ENCODE data around the gene ELOVL6. TPM values are rescaled to one million over a fixed set of nuclear protein-coding genes. Genes with fewer than 3 reads are reported as not detected.

ELOVL6 gene
- polyA plus RNA-seq, 3 donors = 29.9 to 37.4 (median 31.7) TPM

- no peak for DNase-seq (ENCODE audit: extremely low read depth in 1 of 11, low read depth in 9 of 11, low spot score in 4 of 11)
Measured at GRCh38 chr4:110135523-110135922, 62.9 kb downstream of the ELOVL6 start.

DNA sequence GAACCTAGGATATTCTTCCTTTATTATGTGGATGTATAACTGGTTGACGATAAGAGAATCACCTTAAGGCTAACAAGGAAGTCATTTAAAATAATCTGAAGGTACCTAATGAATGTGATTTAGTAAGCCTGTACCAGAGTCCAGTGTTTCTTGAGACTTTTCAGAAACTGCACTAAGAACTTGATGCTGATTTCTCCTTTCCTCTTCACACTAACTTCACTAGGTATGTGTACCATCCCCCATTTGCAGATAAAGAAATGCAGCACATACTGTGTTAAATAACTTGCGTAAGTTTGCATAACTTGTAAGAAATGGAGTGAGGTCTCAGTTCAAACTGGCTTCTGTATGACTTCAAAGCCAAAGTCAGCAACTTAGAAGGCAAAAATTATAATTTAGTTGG lies 63.3 kb downstream of the ELOVL6 start:
- DNase-seq (ENCODE audit: extremely low read depth in 1 of 11, low read depth in 9 of 11, low spot score in 4 of 11) = no peak

GRCh38 chr4:110134269-110134869 lies 64.0 kb downstream of the ELOVL6 start:
- DNase-seq (ENCODE audit: extremely low read depth in 1 of 11, low read depth in 9 of 11, low spot score in 4 of 11) = no peak

DNA sequence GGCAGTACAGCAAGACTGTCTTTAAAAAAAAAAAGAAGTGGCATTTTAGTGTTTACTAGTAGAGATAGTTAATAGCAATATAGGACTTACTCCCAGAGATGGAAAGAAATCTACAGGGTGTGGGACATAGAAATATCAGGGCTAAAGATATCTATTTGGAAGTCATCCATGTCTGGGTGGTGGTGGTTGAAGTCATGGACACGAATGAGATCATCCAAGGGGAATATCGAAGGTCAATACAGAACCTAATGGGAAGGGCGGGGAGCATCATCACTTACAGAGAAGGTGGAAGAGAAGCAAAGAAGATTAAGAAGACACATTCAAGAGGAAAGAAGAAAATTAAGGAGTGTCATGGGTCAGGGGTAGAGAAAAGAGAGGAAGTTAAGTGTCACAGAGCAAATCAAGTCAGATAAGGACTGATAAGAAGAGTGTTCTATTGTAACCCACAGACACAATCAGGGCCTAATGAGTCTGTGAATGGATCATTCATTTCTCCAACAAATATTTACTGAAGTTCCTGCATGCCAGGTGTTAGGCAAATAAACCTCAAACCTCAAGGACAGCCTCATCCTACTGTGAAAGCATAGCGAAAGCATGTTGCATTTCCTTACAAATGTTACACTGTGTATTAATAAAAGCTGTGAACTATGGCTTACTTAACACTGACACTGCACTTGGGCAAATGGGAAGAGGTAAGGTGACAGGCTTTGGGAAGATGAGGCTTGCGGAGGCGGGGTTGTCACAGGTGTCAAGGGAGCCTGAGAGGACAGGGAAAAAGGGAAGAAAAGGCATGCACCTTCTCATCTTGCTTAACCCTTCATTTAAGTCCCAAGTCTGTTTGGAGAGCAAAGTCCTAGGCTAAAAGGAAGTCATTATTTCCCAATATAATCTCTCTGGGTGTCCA lies 65.3 kb downstream of the ELOVL6 start:
- DNase-seq (ENCODE audit: extremely low read depth in 1 of 11, low read depth in 9 of 11, low spot score in 4 of 11) = no peak

GRCh38 chr4:110131916-110132315 lies 66.5 kb downstream of the ELOVL6 start:
- DNase-seq (ENCODE audit: extremely low read depth in 1 of 11, low read depth in 9 of 11, low spot score in 4 of 11) = no peak

- DNase-seq (ENCODE audit: extremely low read depth in 1 of 11, low read depth in 9 of 11, low spot score in 4 of 11) = no peak
Measured at GRCh38 chr4:110130576-110131358, 67.6 kb downstream of the ELOVL6 start.

DNA sequence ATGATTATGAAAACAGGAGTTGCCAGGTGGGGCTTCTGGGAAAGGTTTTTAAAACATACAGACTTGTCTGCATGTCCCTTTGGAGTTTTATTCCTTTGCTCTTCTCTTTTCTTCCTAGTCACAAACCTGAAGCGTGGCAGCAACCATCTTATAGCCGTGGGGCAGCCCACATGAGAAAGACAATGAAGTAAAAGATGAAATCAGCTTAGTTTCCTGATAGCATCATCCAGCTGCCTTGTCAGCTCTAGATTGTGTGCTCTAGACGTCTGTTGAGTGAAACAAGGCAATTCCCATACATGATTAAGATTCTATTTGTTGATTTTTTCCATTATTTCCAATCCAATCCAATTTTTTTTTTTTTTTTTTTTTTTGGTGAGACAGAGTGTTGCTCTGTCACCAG lies 68.9 kb downstream of the ELOVL6 start:
- no peak for DNase-seq (ENCODE audit: extremely low read depth in 1 of 11, low read depth in 9 of 11, low spot score in 4 of 11)

- DNase-seq (ENCODE audit: extremely low read depth in 1 of 11, low read depth in 9 of 11, low spot score in 4 of 11) = no peak
Measured at GRCh38 chr4:110128472-110128919, 69.9 kb downstream of the ELOVL6 start.

GRCh38 chr4:110128029-110128428 lies 70.4 kb downstream of the ELOVL6 start:
- no peak for DNase-seq (ENCODE audit: extremely low read depth in 1 of 11, low read depth in 9 of 11, low spot score in 4 of 11)

DNA sequence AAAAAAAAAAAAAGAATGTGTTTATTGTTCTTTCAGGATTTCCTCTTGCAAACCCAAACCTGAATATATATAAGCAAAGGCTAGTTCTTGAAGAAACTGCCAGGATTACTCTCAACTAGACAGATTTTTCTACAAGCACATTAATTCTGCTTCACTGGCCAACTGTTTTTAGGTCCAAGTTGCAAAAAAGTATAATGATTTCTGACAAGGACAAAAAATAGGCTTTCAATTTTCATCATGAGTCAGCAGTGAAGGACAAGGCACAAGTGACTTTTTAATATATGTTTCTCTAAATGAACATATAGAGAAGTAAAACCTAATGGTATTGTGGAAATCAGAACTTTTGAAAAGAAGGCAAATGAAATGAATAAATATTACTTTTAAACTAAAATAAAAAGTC lies 73.7 kb downstream of the ELOVL6 start:
- no peak for DNase-seq (ENCODE audit: extremely low read depth in 1 of 11, low read depth in 9 of 11, low spot score in 4 of 11)

- DNase-seq (ENCODE audit: extremely low read depth in 1 of 11, low read depth in 9 of 11, low spot score in 4 of 11) = no peak
Measured at GRCh38 chr4:110122201-110122600, 76.2 kb downstream of the ELOVL6 start.

GRCh38 chr4:110120506-110120905 lies 77.9 kb downstream of the ELOVL6 start:
- no peak for DNase-seq (ENCODE audit: extremely low read depth in 1 of 11, low read depth in 9 of 11, low spot score in 4 of 11)

GRCh38 chr4:110119880-110120279 lies 78.5 kb downstream of the ELOVL6 start:
- DNase-seq (ENCODE audit: extremely low read depth in 1 of 11, low read depth in 9 of 11, low spot score in 4 of 11) = no peak

DNA sequence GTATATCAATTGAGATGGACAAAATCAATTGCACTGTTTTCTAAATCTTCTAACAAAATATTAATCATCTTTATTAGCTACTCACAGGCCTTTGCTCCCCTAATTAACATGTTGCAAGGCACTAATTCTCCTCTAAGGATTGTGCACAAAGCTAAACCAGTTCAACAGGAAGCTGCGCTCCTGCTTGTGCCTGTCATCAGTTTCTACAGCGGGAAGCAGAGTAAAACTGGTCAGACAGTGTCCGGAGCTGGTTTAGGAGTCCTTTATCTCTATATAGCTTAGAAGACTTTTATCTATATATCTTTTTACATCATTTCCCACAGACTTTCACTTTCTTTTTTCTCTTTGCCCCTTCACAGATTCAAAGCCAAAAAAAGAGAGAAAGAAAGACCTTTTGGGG lies 79.1 kb downstream of the ELOVL6 start:
- DNase-seq (ENCODE audit: extremely low read depth in 1 of 11, low read depth in 9 of 11, low spot score in 4 of 11) = peak in 1 of 11 donors; percentile 20

DNA sequence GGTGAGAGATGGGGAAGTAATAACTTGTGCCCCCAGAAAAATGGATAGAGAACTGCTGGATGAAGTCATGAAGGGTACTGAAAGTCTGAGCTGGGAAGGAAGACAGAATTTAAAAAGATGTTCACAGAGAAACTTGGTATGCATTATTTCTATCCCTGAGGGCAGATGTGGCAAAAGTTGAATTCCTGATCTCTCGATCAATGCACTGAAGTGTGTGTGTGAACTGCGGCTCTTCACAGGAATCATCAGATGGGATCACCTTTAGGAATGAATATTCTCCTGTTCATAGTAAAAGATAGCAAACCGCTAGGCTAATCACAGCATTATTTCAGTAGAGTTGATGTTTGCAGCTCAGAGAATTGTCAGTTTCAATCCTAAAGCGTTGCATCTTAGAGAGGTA lies 86.4 kb downstream of the ELOVL6 start:
- no peak for DNase-seq (ENCODE audit: extremely low read depth in 1 of 11, low read depth in 9 of 11, low spot score in 4 of 11)

- no peak for DNase-seq (ENCODE audit: extremely low read depth in 1 of 11, low read depth in 9 of 11, low spot score in 4 of 11)
Measured at GRCh38 chr4:110109455-110109854, 89.0 kb downstream of the ELOVL6 start.

- no peak for DNase-seq (ENCODE audit: extremely low read depth in 1 of 11, low read depth in 9 of 11, low spot score in 4 of 11)
Measured at GRCh38 chr4:110108960-110109359, 89.5 kb downstream of the ELOVL6 start.

DNA sequence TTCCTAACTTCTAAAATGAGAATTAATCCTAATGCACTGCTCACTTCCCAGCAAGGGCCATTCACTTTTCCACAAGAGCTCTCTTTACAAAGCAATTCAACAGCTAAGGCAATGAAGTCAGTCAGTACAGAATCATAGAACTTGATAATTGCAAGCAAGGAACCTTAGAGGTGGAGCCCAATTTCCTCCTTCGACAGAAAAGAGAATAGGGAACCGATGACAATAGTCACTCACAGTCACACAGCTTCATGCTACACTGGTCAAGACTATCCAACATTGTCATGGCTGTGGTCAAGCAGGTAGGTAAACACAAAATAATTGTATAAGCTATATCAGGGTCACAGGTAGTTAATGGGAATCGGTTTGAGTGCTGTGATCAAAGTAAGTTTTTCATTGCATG lies 90.0 kb downstream of the ELOVL6 start:
- no peak for DNase-seq (ENCODE audit: extremely low read depth in 1 of 11, low read depth in 9 of 11, low spot score in 4 of 11)

DNA sequence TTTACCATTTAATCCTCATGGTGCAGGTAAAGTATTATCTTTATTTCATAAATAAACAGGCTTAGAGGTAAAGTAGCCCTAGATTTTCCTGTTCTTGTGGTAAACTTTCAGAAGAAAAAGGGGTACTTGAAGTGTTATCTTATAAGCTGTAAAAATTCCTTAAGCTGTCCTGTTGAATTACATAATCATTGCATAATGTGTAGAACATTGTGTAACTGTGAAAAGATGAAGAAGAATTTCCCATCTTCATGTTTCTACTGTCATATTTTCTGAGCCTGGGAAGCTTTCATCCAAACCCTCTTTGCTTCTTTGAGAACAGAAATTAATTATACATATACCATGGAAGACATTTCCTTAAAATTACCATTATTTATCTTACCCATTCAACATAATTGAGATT lies 90.5 kb downstream of the ELOVL6 start:
- no peak for DNase-seq (ENCODE audit: extremely low read depth in 1 of 11, low read depth in 9 of 11, low spot score in 4 of 11)

DNA sequence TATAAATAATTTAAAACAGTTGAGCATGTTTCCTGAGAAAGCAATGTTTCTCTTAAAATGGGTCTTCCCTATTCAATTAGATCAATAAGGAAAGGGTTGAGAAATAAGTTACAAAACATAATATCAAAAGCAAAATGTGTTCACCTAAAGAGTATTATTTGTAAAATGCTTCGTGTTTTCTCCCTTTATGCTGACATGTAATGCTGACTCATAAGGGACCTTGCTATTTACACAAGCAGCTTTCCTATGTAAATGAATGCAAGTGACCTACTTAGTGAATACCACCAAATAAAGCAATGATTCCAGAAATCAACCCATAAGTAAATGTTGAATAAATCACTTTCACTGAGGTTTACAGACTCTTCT lies 91.5 kb downstream of the ELOVL6 start:
- DNase-seq (ENCODE audit: extremely low read depth in 1 of 11, low read depth in 9 of 11, low spot score in 4 of 11) = no peak

All from renal cortex interstitium (tissue), 11 donors.